ENCODE measurements around the gene BACE2. TPM values are rescaled to one million over a fixed set of nuclear protein-coding genes. Genes with fewer than 3 reads are reported as not detected.

Gene BACE2
- total and polyA plus RNA-seq, 2 experiments from 2014 or later, result 28.4 to 37.0 TPM

GRCh38 chr21:41245509-41246135 is 77.7 kb downstream of the BACE2 start:
- 94% methylated on average over 20 of the region's 20 CpGs for WGBS (ENCODE audit: low lambda C conversion rate, missing lambda C conversion rate)
- H3K9me3 ChIP-seq (ENCODE audit: low read depth), result no peaks in the 10 kb centered on the region

GRCh38 chr21:41246808-41247207 is 78.8 kb downstream of the BACE2 start:
- Histone ChIP-seq H3K4me2 (no peak overlapping the region), H3K4me3 (no peak overlapping the region), H3K4me1 (ENCODE audit: insufficient read depth) (no peaks in the 10 kb centered on the region), H3K27ac (no peak overlapping the region), H3K9me3 (ENCODE audit: low read depth) (no peaks in the 10 kb centered on the region), H2AFZ (no peak overlapping the region), H3K9me2 (replicated peaks; ENCODE audit: insufficient read depth) (no peaks in the 10 kb centered on the region), H3K27me3 (no peaks in the 10 kb centered on the region), H3K79me2 (no peaks in the 10 kb centered on the region), H3K36me3 (replicated peaks; ENCODE audit: insufficient read depth, low read depth) (no peaks in the 10 kb centered on the region), H4K20me1 (ENCODE audit: insufficient read depth, poor library complexity, severe bottlenecking) (no peaks in the 10 kb centered on the region)
- 93% methylated on average over 13 of the region's 13 CpGs for WGBS (ENCODE audit: low lambda C conversion rate, missing lambda C conversion rate)
- DNase-seq (ENCODE audit: low spot score), result no peak
- TF ChIP-seq EZH2 (IDR thresholded peaks at IDR 0.05; ENCODE audit: borderline replicate concordance) (no peak), CTCF (IDR thresholded peaks at IDR 0.05; ENCODE audit: poor library complexity) (no peak), EZH2phosphoT487 (IDR thresholded peaks at IDR 0.05; ENCODE audit: low read depth, severe bottlenecking, unreplicated experiment) (no peak)

More at GRCh38 chr21:41245509-41246135, 77.7 kb downstream of the BACE2 start:
- H3K27ac ChIP-seq, result no peak overlapping the region
- no peaks in the 10 kb centered on the region for H3K36me3 ChIP-seq (replicated peaks; ENCODE audit: insufficient read depth, low read depth)
- H3K27me3 ChIP-seq, result no peaks in the 10 kb centered on the region
- no peaks in the 10 kb centered on the region for H3K79me2 ChIP-seq
- H3K4me2 ChIP-seq, result no peak overlapping the region
- H3K4me3 ChIP-seq, result no peak overlapping the region
- no peak for TF ChIP-seq EZH2phosphoT487 (IDR thresholded peaks at IDR 0.05; ENCODE audit: low read depth, severe bottlenecking, unreplicated experiment)
- TF ChIP-seq EZH2 (IDR thresholded peaks at IDR 0.05; ENCODE audit: borderline replicate concordance), result no peak
- no peak for TF ChIP-seq CTCF (IDR thresholded peaks at IDR 0.05; ENCODE audit: poor library complexity)
- no peak overlapping the region for H2AFZ ChIP-seq
- no peaks in the 10 kb centered on the region for H4K20me1 ChIP-seq (ENCODE audit: insufficient read depth, poor library complexity, severe bottlenecking)
- no peaks in the 10 kb centered on the region for H3K4me1 ChIP-seq (ENCODE audit: insufficient read depth)
- H3K9me2 ChIP-seq (replicated peaks; ENCODE audit: insufficient read depth), result no peaks in the 10 kb centered on the region
- DNase-seq (ENCODE audit: low spot score), result no peak

- Histone ChIP-seq H3K27me3 (no peaks in the 10 kb centered on the region), H4K20me1 (ENCODE audit: insufficient read depth, poor library complexity, severe bottlenecking) (no peaks in the 10 kb centered on the region), H3K27ac (no peak overlapping the region), H3K36me3 (replicated peaks; ENCODE audit: insufficient read depth, low read depth) (no peaks in the 10 kb centered on the region), H3K4me2 (no peak overlapping the region), H3K4me1 (ENCODE audit: insufficient read depth) (no peaks in the 10 kb centered on the region), H2AFZ (no peak overlapping the region), H3K9me3 (ENCODE audit: low read depth) (no peaks in the 10 kb centered on the region), H3K4me3 (no peak overlapping the region), H3K79me2 (no peaks in the 10 kb centered on the region), H3K9me2 (replicated peaks; ENCODE audit: insufficient read depth) (no peaks in the 10 kb centered on the region)
- 84% methylated on average over 44 of the region's 44 CpGs for WGBS (ENCODE audit: low lambda C conversion rate, missing lambda C conversion rate)
- no peak for DNase-seq (ENCODE audit: low spot score)
- TF ChIP-seq CTCF (IDR thresholded peaks at IDR 0.05; ENCODE audit: poor library complexity) (no peak), EZH2phosphoT487 (IDR thresholded peaks at IDR 0.05; ENCODE audit: low read depth, severe bottlenecking, unreplicated experiment) (no peak), EZH2 (IDR thresholded peaks at IDR 0.05; ENCODE audit: borderline replicate concordance) (no peak)
Measured at GRCh38 chr21:41247561-41248545, 79.9 kb downstream of the BACE2 start.
